ENCODE data around the gene RBMS1. TPM values are rescaled to one million over a fixed set of nuclear protein-coding genes. Genes with fewer than 3 reads are reported as not detected.

The RBMS1 gene
- total RNA-seq, 1 experiment from 2014 or later = 77.5 TPM

- Mint-ChIP-seq H3K9me3 (peaks cover 22 to 27% of the 10 kb centered on the region in 2 experiments), H3K4me1 (peaks cover 0 to 4% of the 10 kb centered on the region in 2 experiments; a peak in 1 of 4 replicates), H3K4me3 (no peak overlapping the region), H3K27ac (no peak overlapping the region), H3K36me3 (ENCODE audit: insufficient read depth in 1 of 3, low read depth in 3 of 3) (peaks cover 22 to 46% (median 38%) of the 10 kb centered on the region in 3 experiments), H3K27me3 (ENCODE audit: low read depth) (no peaks in the 10 kb centered on the region)
- Histone ChIP-seq H4K91ac (ENCODE audit: insufficient read length, low read depth, low read length) (no peak overlapping the region), H3K79me2 (ENCODE audit: insufficient read depth, low read length) (no peaks in the 10 kb centered on the region), H4K5ac (ENCODE audit: insufficient read length, low read depth, low read length) (no peak overlapping the region), H2BK20ac (ENCODE audit: low read depth, low read length, poor library complexity, severe bottlenecking) (no peak overlapping the region), H3K14ac (ENCODE audit: insufficient read depth, low read length) (no peak overlapping the region), H3K4me2 (ENCODE audit: insufficient read depth, insufficient read length, low read length) (no peak overlapping the region), H3K9ac (ENCODE audit: extremely low read depth, insufficient read length, low read length) (no peak overlapping the region), H3K79me1 (ENCODE audit: insufficient read depth, low read depth, low read length, poor library complexity, severe bottlenecking) (peaks cover 4% of the 10 kb centered on the region), H3K4ac (ENCODE audit: low read depth, low read length) (no peak overlapping the region), H4K8ac (replicated peaks; ENCODE audit: insufficient read length, low read depth, low read length) (no peak overlapping the region), H2AFZ (ENCODE audit: low read length) (no peak overlapping the region), H2BK15ac (ENCODE audit: low read depth, low read length) (no peak overlapping the region), H3K27ac (ENCODE audit: insufficient read length, low read depth, low read length) (no peak overlapping the region), H3K9me3 (ENCODE audit: control insufficient read depth, low read depth, low read length) (no peaks in the 10 kb centered on the region), H2BK120ac (ENCODE audit: low read depth, low read length, poor library complexity, severe bottlenecking) (no peak overlapping the region), H2AK5ac (ENCODE audit: insufficient read length, low read length) (no peak overlapping the region), H3K18ac (ENCODE audit: insufficient read length, low read depth, low read length) (no peak overlapping the region), H4K20me1 (ENCODE audit: control insufficient read depth, insufficient read depth, insufficient read length) (no peaks in the 10 kb centered on the region), H3K4me1 (ENCODE audit: insufficient read depth, low read length) (no peaks in the 10 kb centered on the region), H3K56ac (ENCODE audit: insufficient read length, low read depth, low read length) (no peak overlapping the region), H3T11ph (ENCODE audit: low read length) (no peak overlapping the region), H3K27me3 (ENCODE audit: insufficient read depth, low read length) (no peaks in the 10 kb centered on the region), H2BK5ac (ENCODE audit: insufficient read length, low read length) (no peak overlapping the region), H3K23ac (ENCODE audit: insufficient read length, low read depth, low read length) (no peak overlapping the region), H3K23me2 (ENCODE audit: insufficient read length, low read depth, low read length, poor library complexity, severe bottlenecking) (no peaks in the 10 kb centered on the region), H2BK12ac (ENCODE audit: insufficient read length, low read depth, low read length) (no peak overlapping the region)
- WGBS (ENCODE audit: extremely low coverage, insufficient read length, low lambda C conversion rate) = no CpG with 5 or more reads among the region's 1 CpG
- TF ChIP-seq CTCF (conservative IDR thresholded peaks at IDR 0.05) = no peak
- DNase-seq = no peak
These were observed 47.9 kb downstream of the RBMS1 start for GRCh38 chr2:160445673-160446072.

All from H9 (cell line).